ENCODE data around the gene SHROOM4.

SHROOM4 gene

DNA sequence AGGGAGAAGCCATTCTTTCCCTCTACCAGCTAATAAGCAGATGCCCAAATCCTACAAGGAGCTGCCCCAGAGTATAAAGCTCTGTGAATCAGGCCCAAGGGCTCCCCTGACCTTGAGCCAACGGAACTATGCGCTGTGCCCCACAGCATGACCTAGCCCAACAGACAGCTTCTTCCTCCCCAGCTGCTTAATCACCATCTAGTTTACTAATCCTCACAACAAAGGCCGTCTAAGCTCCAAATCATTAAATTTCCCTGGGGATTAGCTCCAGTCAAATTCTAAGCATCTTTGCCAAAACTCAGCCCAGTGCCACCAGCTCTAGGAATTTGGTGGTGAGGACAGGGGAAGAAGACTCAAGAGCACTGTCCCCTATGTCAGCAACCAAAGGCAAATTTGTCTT is 113.1 kb downstream of the SHROOM4 start:
- TF ChIP-seq CREB1 (IDR thresholded peaks at IDR 0.05; ENCODE audit: low read depth), result no peak
- TF ChIP-seq, protein P1, sequence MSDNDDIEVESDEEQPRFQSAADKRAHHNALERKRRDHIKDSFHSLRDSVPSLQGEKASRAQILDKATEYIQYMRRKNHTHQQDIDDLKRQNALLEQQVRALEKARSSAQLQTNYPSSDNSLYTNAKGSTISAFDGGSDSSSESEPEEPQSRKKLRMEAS (IDR thresholded peaks at IDR 0.05), result no peak
- no peak for TF ChIP-seq CEBPB (IDR thresholded peaks at IDR 0.05)
- no peak for TF ChIP-seq EP300 (IDR thresholded peaks at IDR 0.05; ENCODE audit: borderline replicate concordance)

DNA sequence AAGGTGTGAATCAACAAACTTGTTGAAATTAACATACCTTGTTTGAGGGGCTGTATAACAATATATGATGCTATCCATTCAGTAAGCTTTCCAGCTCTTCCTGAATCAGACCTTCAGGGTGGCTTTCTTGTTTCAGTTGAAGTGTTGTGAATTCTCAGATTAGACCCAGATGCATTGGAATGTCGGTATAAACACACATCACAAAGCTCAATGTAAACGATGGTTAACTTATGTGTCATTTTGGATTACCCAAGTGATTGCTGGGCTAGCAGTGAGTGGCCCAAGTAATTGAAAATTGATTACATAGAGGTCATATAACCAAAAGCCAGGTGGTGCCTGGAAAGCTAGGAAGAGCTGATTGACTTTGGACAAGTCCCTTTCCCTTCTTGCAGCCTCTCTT is 115.0 kb downstream of the SHROOM4 start:
- TF ChIP-seq ZBTB7A (IDR thresholded peaks at IDR 0.05; ENCODE audit: low read depth) (no peak), RAD21 (IDR thresholded peaks at IDR 0.05; ENCODE audit: low read depth) (no peak), EP300 (IDR thresholded peaks at IDR 0.05; ENCODE audit: borderline replicate concordance) (no peak), FOXM1 (IDR thresholded peaks at IDR 0.05; ENCODE audit: borderline replicate concordance, low read depth) (no peak), TAF1 (IDR thresholded peaks at IDR 0.05; ENCODE audit: low read depth) (no peak), YY1 (IDR thresholded peaks at IDR 0.05; ENCODE audit: low read depth) (no peak), EGR1 (IDR thresholded peaks at IDR 0.05) (no peak), TEAD4 (IDR thresholded peaks at IDR 0.05) (no peak), NFIC (IDR thresholded peaks at IDR 0.05) (no peak), CREB1 (IDR thresholded peaks at IDR 0.05; ENCODE audit: low read depth) (no peak), CEBPB (IDR thresholded peaks at IDR 0.05) (no peak), TCF12 (IDR thresholded peaks at IDR 0.05; ENCODE audit: low read depth) (no peak)
- TF ChIP-seq, protein P1 (IDR thresholded peaks at IDR 0.05), result no peak
- TF ChIP-seq, protein P2, sequence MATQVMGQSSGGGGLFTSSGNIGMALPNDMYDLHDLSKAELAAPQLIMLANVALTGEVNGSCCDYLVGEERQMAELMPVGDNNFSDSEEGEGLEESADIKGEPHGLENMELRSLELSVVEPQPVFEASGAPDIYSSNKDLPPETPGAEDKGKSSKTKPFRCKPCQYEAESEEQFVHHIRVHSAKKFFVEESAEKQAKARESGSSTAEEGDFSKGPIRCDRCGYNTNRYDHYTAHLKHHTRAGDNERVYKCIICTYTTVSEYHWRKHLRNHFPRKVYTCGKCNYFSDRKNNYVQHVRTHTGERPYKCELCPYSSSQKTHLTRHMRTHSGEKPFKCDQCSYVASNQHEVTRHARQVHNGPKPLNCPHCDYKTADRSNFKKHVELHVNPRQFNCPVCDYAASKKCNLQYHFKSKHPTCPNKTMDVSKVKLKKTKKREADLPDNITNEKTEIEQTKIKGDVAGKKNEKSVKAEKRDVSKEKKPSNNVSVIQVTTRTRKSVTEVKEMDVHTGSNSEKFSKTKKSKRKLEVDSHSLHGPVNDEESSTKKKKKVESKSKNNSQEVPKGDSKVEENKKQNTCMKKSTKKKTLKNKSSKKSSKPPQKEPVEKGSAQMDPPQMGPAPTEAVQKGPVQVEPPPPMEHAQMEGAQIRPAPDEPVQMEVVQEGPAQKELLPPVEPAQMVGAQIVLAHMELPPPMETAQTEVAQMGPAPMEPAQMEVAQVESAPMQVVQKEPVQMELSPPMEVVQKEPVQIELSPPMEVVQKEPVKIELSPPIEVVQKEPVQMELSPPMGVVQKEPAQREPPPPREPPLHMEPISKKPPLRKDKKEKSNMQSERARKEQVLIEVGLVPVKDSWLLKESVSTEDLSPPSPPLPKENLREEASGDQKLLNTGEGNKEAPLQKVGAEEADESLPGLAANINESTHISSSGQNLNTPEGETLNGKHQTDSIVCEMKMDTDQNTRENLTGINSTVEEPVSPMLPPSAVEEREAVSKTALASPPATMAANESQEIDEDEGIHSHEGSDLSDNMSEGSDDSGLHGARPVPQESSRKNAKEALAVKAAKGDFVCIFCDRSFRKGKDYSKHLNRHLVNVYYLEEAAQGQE (IDR thresholded peaks at IDR 0.05; ENCODE audit: low read depth), result no peak
- TF ChIP-seq, protein P3, sequence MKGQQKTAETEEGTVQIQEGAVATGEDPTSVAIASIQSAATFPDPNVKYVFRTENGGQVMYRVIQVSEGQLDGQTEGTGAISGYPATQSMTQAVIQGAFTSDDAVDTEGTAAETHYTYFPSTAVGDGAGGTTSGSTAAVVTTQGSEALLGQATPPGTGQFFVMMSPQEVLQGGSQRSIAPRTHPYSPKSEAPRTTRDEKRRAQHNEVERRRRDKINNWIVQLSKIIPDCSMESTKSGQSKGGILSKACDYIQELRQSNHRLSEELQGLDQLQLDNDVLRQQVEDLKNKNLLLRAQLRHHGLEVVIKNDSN (IDR thresholded peaks at IDR 0.05), result no peak

DNA sequence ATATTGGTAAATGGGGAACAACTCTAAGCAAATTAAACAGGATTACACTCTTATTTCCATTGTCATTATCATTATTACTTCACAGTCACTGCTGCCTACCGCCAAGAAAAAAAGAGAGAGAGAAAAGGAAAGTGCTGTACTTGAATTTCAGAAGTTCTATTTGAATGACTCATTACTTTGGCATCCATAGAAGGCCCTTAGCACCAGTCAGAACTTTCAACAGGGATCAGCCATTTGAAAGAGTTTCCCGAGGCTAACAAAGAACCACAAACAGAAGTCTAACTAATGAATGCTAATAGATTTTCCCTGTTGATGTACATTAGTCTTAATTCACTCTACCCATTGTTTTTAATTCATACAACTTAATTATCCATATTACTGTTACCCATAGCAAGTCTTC is 116.3 kb downstream of the SHROOM4 start:
- TF ChIP-seq TEAD4 (IDR thresholded peaks at IDR 0.05), result peak; percentile 45; the same call in 1 of the 2 replicates
- no peak for TF ChIP-seq CREB1 (IDR thresholded peaks at IDR 0.05; ENCODE audit: low read depth)

DNA sequence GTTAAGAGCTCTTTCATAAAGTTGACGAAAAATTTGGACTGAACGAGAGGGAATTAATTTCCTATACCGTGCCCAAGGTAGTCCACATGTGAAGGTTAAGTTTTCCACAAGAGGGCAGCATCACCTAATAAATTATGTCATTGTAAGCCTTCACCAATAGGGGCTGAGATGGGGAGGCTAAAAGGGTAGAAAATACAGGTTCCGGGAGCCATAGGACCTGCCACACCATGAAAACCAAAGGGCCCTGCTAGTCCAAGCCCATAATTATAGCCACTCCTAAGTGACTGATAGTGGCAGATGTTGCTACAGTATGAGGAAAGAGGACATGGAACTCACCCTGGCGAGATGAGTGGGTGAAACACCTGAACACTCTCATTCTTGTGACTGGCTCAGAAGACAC is 122.2 kb downstream of the SHROOM4 start:
- TF ChIP-seq CREB1 (IDR thresholded peaks at IDR 0.05; ENCODE audit: low read depth), result no peak
- no peak for TF ChIP-seq TAF1 (IDR thresholded peaks at IDR 0.05; ENCODE audit: low read depth)
- no peak for TF ChIP-seq FOXM1 (IDR thresholded peaks at IDR 0.05; ENCODE audit: borderline replicate concordance, low read depth)
- TF ChIP-seq YY1 (IDR thresholded peaks at IDR 0.05; ENCODE audit: low read depth), result no peak
- no peak for TF ChIP-seq NFIC (IDR thresholded peaks at IDR 0.05)
- TF ChIP-seq, protein P2 (IDR thresholded peaks at IDR 0.05; ENCODE audit: low read depth), result no peak
- peak; percentile 70 for TF ChIP-seq RAD21 (IDR thresholded peaks at IDR 0.05; ENCODE audit: low read depth)

DNA sequence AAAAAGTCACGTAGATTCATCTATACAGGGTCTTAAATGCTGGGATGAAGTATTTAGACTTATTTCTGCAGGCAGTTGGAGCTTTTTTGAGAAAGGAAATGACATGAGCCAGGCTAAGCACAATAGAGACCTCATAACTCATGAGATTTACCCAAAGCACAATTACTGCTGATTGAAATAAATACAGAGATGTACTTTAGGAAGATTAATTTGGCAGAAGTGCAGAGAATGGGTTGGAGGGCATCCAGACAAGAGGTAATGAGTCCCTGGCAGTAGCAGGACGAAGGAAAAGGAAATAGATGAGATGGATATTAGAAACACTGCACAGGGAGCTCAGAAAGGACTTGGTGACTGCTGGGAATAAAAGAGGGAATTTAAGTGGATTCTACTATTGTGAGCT is 129.1 kb downstream of the SHROOM4 start:
- TF ChIP-seq, protein P3 (IDR thresholded peaks at IDR 0.05), result no peak

DNA sequence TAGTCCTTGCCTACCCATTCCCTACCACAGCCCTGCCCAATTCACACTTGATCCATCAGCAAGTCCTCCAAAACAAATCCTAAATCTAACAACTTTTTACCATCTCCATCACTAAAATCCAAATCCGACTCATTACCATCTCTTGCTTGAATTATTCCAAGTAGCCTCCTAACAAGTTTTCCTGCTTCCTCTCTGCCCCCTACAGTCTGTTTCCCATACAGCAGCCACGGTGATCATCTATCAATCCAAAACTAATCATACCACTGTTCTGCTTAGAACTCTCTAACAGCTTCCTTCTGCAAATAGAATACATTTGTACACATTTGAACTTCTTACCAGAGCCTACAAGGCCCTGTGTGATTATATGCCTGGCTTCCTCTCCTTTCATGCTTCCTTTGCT is 133.0 kb downstream of the SHROOM4 start:
- TF ChIP-seq YY1 (IDR thresholded peaks at IDR 0.05; ENCODE audit: low read depth) (no peak), EP300 (IDR thresholded peaks at IDR 0.05; ENCODE audit: borderline replicate concordance) (no peak), RAD21 (IDR thresholded peaks at IDR 0.05; ENCODE audit: low read depth) (peak; percentile 12; the same call in 1 of the 2 replicates)

DNA sequence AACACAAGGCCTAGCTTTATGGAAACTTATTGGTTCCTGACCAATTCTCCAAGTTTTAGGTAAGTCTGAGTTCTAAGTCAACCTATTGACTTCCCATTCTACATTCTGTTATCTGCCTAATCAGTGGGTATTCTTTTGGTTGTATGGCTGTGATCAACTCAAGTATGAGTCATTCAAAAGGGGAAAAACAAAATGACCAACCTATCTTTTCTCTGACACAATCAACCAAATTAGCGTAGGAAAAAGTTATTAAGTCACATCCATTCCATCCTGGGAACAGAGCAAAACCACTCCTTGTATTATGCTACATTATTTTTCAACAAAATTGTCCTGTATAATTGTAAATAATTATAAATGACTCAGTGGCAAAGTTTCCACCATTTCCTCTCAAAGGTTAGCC is 136.2 kb downstream of the SHROOM4 start:
- no peak for TF ChIP-seq TCF12 (IDR thresholded peaks at IDR 0.05; ENCODE audit: low read depth)
- TF ChIP-seq FOXM1 (IDR thresholded peaks at IDR 0.05; ENCODE audit: borderline replicate concordance, low read depth), result no peak
- TF ChIP-seq, protein P2 (IDR thresholded peaks at IDR 0.05; ENCODE audit: low read depth), result no peak
- TF ChIP-seq, protein P1 (IDR thresholded peaks at IDR 0.05), result no peak
- TF ChIP-seq, protein P3 (IDR thresholded peaks at IDR 0.05), result no peak
- TF ChIP-seq YY1 (IDR thresholded peaks at IDR 0.05; ENCODE audit: low read depth), result no peak
- no peak for TF ChIP-seq TAF1 (IDR thresholded peaks at IDR 0.05; ENCODE audit: low read depth)
- TF ChIP-seq RAD21 (IDR thresholded peaks at IDR 0.05; ENCODE audit: low read depth), result no peak
- TF ChIP-seq CREB1 (IDR thresholded peaks at IDR 0.05; ENCODE audit: low read depth), result no peak
- no peak for TF ChIP-seq EP300 (IDR thresholded peaks at IDR 0.05; ENCODE audit: borderline replicate concordance)
- no peak for TF ChIP-seq CEBPB (IDR thresholded peaks at IDR 0.05)
- TF ChIP-seq TEAD4 (IDR thresholded peaks at IDR 0.05), result no peak
- TF ChIP-seq ZBTB7A (IDR thresholded peaks at IDR 0.05; ENCODE audit: low read depth), result no peak

Measured in Ishikawa (cell line).